Gastrocnemius medialis (tissue), 4 donors: ENCODE results near the gene TNIK.

Experiments used
- CTCF ChIP-seq, 5 experiments: fragments of 450-650 bp in 3 of 5; fragments of 200-600 bp in 2 of 5; sonication (generic) in 2 of 5; IDR thresholded peaks in 4 of 5; conservative IDR thresholded peaks in 1 of 5; 1 replicate in 4 of 5; 2 replicates in 1 of 5; pipeline ENCODE4 v1.5.1; 2016 to 2019; ENCODE audit warnings: antibody characterized with exemption in 5 of 5, mild to moderate bottlenecking in 3 of 5, moderate library complexity in 3 of 5
- POLR2A ChIP-seq, 2 donors: fragments of 450-650 bp; IDR thresholded peaks; one replicate each; pipeline ENCODE4 v1.6.1; 2017; ENCODE audit warnings: antibody characterized with exemption in 2 of 2, mild to moderate bottlenecking in 2 of 2, moderate library complexity in 2 of 2

DNA sequence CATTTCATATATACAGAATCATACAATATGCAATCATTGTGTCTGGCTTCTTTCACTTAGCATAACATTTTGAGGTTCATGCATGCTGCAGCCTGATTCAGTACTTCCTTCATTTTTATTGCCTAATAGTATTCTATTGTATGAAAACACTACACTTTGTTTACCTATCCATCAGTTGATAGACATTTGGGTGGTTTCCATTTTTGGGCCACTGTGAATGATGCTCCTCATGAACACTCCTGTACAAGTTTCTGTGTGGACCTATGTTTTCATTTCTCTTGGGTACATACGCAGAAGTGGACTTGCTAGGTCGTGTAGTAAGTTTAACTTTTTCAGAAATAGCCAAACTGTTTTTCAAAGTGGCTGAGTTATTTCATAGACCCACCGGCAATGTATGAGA, 18.8 kb downstream of the TNIK start:
- TF ChIP-seq CTCF (IDR thresholded peaks at IDR 0.05 in 4 of 5, conservative IDR thresholded peaks at IDR 0.05 in 1 of 5) = no peak
- TF ChIP-seq POLR2A (IDR thresholded peaks at IDR 0.05) = no peak
